Stimulated activated CD8-positive, alpha-beta memory T cell treated with anti-CD3 and anti-CD28 coated beads, Interleukin-2, amount 100 ng/mL, for 48 hours (primary cell): ENCODE results near the gene ZNF33B.
"Not testable (repeated sequence)": the region's sequence is repeated elsewhere in the genome, so short reads cannot be mapped to it uniquely, and the experiment has no call there.

Experiments
- DNase-seq, 2 donors: peaks; one replicate each; pipeline ENCODE4 v3.0.0-alpha.2; 2020; ENCODE audit warnings: low read depth in 2 of 2

The ZNF33B gene

DNA sequence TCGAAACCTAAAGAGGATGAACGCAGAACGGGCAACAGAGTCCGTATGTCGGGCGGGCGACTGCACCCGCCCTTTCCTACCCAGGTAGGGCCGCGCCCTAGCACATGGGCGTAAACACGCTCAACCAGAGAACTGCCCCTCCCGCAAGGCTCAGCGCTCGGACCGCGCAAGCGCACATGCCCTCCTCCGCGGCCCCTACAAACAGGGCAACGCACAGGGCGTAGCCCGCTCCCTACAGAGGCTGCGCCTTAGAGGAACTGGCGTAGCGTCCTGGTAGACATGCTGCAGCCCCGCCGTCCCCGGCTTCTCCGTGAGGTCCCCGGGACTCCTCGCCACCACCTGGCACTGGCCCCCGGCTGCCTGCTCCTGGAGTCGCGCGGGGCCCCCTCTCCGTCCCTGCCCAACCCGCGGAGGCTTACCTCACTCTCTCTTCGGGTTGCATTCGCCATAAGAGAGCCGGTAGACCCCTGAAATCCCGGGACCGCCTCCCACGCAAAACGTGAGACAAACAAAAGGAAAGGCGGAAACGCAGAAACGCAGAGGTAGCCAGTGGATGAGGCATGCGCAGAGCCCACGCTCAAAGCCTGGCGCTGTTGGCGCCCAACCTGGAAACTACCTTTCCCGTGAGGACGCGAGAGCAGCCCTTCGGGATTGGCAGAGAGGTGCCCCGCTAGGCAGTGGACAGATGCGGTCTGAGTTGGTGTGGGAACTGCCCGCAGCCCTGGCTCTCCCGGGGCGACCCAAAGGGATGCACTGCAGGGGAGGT, at the start of gene ZNF33B:
Gene ZNF33B, minus strand, starts transcription at position 516 of the 766 bp plus-strand sequence. CDS start 1,642 bp downstream, outside the sequence.
- peak; percentile 86 to 89 for DNase-seq

- no peak for DNase-seq
Observed at GRCh38 chr10:42684517-42684916, 46.1 kb upstream of the ZNF33B start.

GRCh38 chr10:42680267-42680666, 41.9 kb upstream of the ZNF33B start:
- DNase-seq, result no peak

- not testable (repeated sequence) for DNase-seq
Observed at GRCh38 chr10:42665181-42665979, 27.0 kb upstream of the ZNF33B start.

GRCh38 chr10:42654419-42654818, 16.0 kb upstream of the ZNF33B start:
- DNase-seq, result no peak

DNA sequence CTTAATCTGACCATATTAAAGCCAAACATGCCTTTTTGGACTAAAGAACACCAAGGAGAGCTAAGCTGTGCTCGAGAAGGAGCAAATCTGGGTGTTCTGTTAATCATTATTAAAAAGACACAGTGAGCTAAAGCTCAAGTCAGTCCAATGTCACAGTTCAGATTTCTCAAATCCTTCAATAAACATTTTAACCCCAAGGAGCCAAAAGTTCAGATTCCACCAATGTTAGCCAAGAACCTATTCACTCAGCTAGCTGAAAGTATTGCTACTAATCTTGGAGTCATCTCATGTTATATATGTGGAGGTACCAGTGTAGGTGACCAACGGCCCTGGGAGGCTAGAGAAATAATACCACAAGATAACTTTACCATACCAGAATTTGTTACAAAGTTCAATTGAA, 14.5 kb upstream of the ZNF33B start:
- no peak for DNase-seq

- no peak for DNase-seq
Observed at GRCh38 chr10:42650374-42650773, 12.0 kb upstream of the ZNF33B start.

- no peak for DNase-seq
Observed at GRCh38 chr10:42648512-42648911, 10.1 kb upstream of the ZNF33B start.

DNA sequence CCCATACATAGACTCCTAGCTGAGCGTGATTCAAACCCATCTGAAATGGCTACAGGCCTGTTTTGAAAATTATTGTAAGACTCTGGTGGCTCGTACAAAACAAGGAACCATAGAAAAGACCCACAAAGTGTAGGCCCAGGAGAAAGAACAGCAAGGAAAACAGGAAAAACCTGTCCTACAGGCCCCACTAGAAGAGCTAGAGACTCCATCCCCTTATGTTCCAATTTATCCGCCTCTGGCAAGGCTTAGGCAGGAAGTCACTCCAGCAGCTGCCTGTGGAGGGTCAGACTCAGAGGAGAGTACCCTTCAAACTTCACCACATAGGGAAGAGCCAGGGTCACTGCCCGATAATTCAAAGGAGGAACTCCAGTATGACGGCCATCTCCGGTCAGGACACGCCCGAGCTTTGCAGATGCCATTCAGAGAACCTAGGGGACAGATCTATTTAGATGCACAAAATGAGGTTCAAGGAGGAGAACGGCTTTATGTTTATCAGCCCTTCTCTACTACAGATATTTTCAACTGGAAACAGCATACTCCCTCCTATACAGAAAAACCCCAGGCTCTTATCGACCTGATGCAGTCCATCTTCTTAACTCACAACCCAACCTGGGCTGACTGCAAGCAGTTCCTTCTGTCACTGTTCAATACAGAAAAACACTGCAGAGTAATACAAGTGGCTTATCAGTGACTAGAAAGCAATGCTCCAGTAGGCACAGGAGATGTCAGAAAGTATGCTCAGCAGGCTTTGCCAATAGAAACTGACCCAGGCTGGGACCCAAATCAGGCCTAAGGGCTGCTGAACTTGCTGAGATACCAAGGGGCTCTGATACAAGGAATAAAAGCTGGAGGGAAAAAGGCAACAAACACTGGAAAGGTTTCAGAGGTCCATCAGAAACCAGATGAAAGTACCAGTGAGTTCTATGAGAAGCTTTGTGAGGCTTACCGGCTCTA, 8.6 kb upstream of the ZNF33B start:
- no peak for DNase-seq

GRCh38 chr10:42646214-42646613, 7.8 kb upstream of the ZNF33B start:
- no peak for DNase-seq

DNA sequence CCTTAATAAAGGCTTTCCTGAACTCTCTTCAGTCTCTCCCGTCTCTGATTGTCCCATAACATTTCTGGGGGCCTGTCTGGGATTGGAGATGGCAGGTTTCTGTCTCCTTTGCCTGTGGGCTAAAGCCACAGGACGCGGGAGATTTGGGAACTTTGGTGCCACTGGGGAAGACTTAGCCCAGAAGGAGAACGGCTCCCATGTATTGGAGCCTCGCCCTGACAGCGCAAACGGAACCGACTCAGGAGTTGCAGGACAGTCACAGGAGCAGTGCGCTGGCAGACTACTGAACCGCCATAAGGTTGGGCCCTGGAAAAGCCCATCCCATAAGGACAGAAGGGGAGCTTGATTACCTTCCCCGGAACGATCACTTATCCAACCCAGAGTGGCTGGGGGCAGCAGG, 7.1 kb upstream of the ZNF33B start:
- DNase-seq, result no peak

GRCh38 chr10:42645103-42645502, 6.7 kb upstream of the ZNF33B start:
- no peak for DNase-seq

GRCh38 chr10:42640610-42641229, 2.4 kb upstream of the ZNF33B start:
- no peak for DNase-seq

- DNase-seq, result peak in 1 of 2 donors; percentile 7
Observed at GRCh38 chr10:42638821-42639270, 476 bp upstream of the ZNF33B start.

DNA sequence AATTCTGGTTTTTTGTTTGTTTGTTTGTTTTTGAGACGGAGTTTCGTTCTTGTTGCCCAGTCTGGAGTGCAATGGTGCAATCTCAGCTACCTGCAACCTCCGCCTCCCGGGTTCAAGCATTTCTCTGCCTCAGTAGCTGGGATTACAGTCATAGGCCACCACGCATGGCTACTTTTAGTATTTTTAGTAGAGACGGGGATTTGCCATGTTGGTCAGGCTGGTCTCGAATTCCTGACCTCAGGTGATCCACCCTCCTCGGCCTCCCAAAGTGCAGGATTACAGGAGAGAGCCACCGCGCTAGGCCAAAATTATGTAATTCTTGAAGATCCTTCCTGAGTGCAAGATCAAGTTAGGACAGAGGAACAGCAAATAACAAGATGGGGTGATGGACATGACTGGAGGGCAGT, 719 bp downstream of the ZNF33B start:
- no peak for DNase-seq

GRCh38 chr10:42637142-42637541, 1.2 kb downstream of the ZNF33B start:
- no peak for DNase-seq

DNA sequence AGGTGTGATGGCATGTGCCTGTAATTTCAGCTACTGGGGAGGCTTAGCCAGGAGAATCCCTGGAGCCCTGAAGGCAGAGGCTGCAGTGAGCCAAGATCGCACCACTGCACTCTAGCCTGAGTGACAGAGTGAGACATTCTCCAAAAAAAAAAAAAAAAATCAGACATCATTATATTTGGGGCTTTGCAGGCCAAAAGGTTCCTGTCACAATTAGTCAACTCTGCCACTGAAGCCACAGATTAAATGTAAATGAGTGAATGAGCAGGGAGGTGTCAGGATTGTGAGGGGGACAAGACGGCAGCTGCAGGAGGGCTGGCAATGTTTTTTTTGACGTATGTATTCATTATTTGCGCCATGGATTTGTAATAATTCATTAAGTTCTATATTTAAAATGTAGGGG, 3.3 kb downstream of the ZNF33B start:
- DNase-seq, result no peak

GRCh38 chr10:42632564-42632963, 5.8 kb downstream of the ZNF33B start:
- no peak for DNase-seq

- DNase-seq, result no peak
Observed at GRCh38 chr10:42630537-42631134, 7.7 kb downstream of the ZNF33B start.

GRCh38 chr10:42623929-42624328, 14.4 kb downstream of the ZNF33B start:
- DNase-seq, result no peak

- DNase-seq, result no peak
Observed at GRCh38 chr10:42618424-42618823, 19.9 kb downstream of the ZNF33B start.
